DND-41 (cell line): ENCODE data around the gene KCNH1.

Experiments used
- EZH2 ChIP-seq: IDR thresholded peaks from 3 replicates; pipeline ENCODE4 v1.6.1; 2012; ENCODE audit warnings: borderline replicate concordance, low read depth, mild to moderate bottlenecking, moderate library complexity, low read length, inconsistent platforms; ENCODE audit not compliant: severe bottlenecking
- TF ChIP-seq, protein P1 (sequence below): IDR thresholded peaks from 2 replicates; pipeline ENCODE4 v1.5.1; 2012; ENCODE audit warnings: borderline replicate concordance, low read length, moderate library complexity, mild to moderate bottlenecking; ENCODE audit not compliant: poor library complexity, severe bottlenecking; ENCODE audit errors: extremely low read depth

DNA sequence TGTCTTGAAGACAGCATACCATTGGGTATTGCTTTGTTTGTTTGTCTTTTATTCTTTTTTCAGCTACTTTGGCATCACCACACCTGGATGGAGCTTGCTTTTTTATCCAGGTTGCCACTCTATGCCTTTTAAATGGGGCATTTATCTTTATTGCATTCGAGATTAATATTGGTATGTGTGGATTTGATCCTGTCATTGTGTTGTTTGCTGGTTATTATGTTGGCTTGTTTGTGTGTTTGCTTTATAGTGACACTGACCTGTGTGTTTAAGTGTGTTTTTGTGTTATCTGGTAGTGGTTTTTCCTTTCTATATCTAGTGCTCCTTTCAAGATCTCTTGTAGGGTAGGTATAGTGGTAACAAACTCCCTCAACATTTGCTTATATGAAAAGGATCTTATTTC is 24.9 kb upstream of the KCNH1 start:
- TF ChIP-seq, protein P1, sequence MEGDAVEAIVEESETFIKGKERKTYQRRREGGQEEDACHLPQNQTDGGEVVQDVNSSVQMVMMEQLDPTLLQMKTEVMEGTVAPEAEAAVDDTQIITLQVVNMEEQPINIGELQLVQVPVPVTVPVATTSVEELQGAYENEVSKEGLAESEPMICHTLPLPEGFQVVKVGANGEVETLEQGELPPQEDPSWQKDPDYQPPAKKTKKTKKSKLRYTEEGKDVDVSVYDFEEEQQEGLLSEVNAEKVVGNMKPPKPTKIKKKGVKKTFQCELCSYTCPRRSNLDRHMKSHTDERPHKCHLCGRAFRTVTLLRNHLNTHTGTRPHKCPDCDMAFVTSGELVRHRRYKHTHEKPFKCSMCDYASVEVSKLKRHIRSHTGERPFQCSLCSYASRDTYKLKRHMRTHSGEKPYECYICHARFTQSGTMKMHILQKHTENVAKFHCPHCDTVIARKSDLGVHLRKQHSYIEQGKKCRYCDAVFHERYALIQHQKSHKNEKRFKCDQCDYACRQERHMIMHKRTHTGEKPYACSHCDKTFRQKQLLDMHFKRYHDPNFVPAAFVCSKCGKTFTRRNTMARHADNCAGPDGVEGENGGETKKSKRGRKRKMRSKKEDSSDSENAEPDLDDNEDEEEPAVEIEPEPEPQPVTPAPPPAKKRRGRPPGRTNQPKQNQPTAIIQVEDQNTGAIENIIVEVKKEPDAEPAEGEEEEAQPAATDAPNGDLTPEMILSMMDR: no peak
- TF ChIP-seq EZH2: no peak
